GM19463 (cell line): Measurements from ENCODE around the gene CSNK1D.
A peak's percentile ranks its signal among the peaks of the same experiment; 100 is the strongest.

Experiments
- ATAC-seq: cut with Tn5 transposase; IDR thresholded peaks from one replicate; pipeline ENCODE4 v1.9.1; 2021; ENCODE audit warnings: mild to moderate bottlenecking, moderate library complexity; ENCODE audit not compliant: unreplicated experiment

The CSNK1D gene

GRCh38 chr17:82311971-82312370 lies 38.5 kb upstream of the CSNK1D start:
- no peak for ATAC-seq

- ATAC-seq, result no peak
Measured at GRCh38 chr17:82310877-82311276, 37.4 kb upstream of the CSNK1D start.

- ATAC-seq, result no peak
Measured at GRCh38 chr17:82309656-82310570, 36.4 kb upstream of the CSNK1D start.

GRCh38 chr17:82305727-82306300 lies 32.3 kb upstream of the CSNK1D start:
- ATAC-seq, result no peak

GRCh38 chr17:82304826-82305726 lies 31.6 kb upstream of the CSNK1D start:
- ATAC-seq, result no peak

GRCh38 chr17:82303944-82304808 lies 30.7 kb upstream of the CSNK1D start:
- ATAC-seq, result no peak

- ATAC-seq, result no peak
Measured at GRCh38 chr17:82302991-82303943, 29.8 kb upstream of the CSNK1D start.

GRCh38 chr17:82302568-82302963 lies 29.1 kb upstream of the CSNK1D start:
- no peak for ATAC-seq

- no peak for ATAC-seq
Measured at GRCh38 chr17:82301916-82302567, 28.5 kb upstream of the CSNK1D start.

- no peak for ATAC-seq
Measured at GRCh38 chr17:82301300-82301915, 27.9 kb upstream of the CSNK1D start.

GRCh38 chr17:82300707-82301270 lies 27.3 kb upstream of the CSNK1D start:
- no peak for ATAC-seq

- no peak for ATAC-seq
Measured at GRCh38 chr17:82300228-82300627, 26.7 kb upstream of the CSNK1D start.

- no peak for ATAC-seq
Measured at GRCh38 chr17:82299452-82299851, 26.0 kb upstream of the CSNK1D start.

GRCh38 chr17:82298538-82299421 lies 25.3 kb upstream of the CSNK1D start:
- no peak for ATAC-seq

GRCh38 chr17:82297714-82298537 lies 24.4 kb upstream of the CSNK1D start:
- peak; percentile 62 for ATAC-seq

- ATAC-seq, result no peak
Measured at GRCh38 chr17:82297280-82297713, 23.8 kb upstream of the CSNK1D start.
